ENCODE results near the gene ADD2. TPM values are rescaled to one million over a fixed set of nuclear protein-coding genes. Genes with fewer than 3 reads are reported as not detected.

The ADD2 gene
- total RNA-seq, 2 experiments from 2014 or later: 4.4 to 6.4 TPM

GRCh38 chr2:70777450-70777849 lies 9.4 kb upstream of the ADD2 start:
- Mint-ChIP-seq H3K27ac (no peak overlapping the region), H3K4me1 (ENCODE audit: low read depth) (no peaks in the 10 kb centered on the region), H3K36me3 (ENCODE audit: low read depth) (no peaks in the 10 kb centered on the region), H3K4me3 (no peak overlapping the region), H3K9me3 (no peaks in the 10 kb centered on the region), H3K27me3 (peaks cover 39% of the 10 kb centered on the region)
- ChIA-PET POLR2A (no interaction called here), CTCF (no interaction called here)
- intact Hi-C loops (cut with DNase I, micrococcal nuclease): no loop called here
- DNase-seq: no peak
- Histone ChIP-seq H3K9me3 (ENCODE audit: control insufficient read depth in 1 of 2, insufficient read depth in 1 of 2, low read length in 2 of 2) (no peaks in the 10 kb centered on the region), H3K27me3 (ENCODE audit: control insufficient read depth in 1 of 2, insufficient read depth in 2 of 2, low read length in 2 of 2) (peaks cover 15 to 16% of the 10 kb centered on the region in 2 experiments), H3K4me3 (ENCODE audit: low read length) (no peak overlapping the region), H3K27ac (ENCODE audit: low read depth in 1 of 2, low read length in 2 of 2) (no peak overlapping the region), H3K4me1 (ENCODE audit: insufficient read depth, low read length) (no peaks in the 10 kb centered on the region), H3K36me3 (ENCODE audit: insufficient read depth, low read length) (no peaks in the 10 kb centered on the region)
- no peak for TF ChIP-seq CTCF (IDR thresholded peaks at IDR 0.05)
- no peak for ATAC-seq (ENCODE audit: poor library complexity)

GRCh38 chr2:70776266-70776665 lies 8.3 kb upstream of the ADD2 start:
- intact Hi-C loops (cut with DNase I, micrococcal nuclease): no loop called here

GRCh38 chr2:70775141-70775540 lies 7.1 kb upstream of the ADD2 start:
- Histone ChIP-seq H3K27me3 (ENCODE audit: control insufficient read depth in 1 of 2, insufficient read depth in 2 of 2, low read length in 2 of 2) (peaks cover 16 to 24% of the 10 kb centered on the region in 2 experiments), H3K9me3 (ENCODE audit: control insufficient read depth in 1 of 2, insufficient read depth in 1 of 2, low read length in 2 of 2) (no peaks in the 10 kb centered on the region), H3K27ac (ENCODE audit: low read depth in 1 of 2, low read length in 2 of 2) (no peak overlapping the region), H3K36me3 (ENCODE audit: insufficient read depth, low read length) (no peaks in the 10 kb centered on the region), H3K4me1 (ENCODE audit: insufficient read depth, low read length) (no peaks in the 10 kb centered on the region), H3K4me3 (ENCODE audit: low read length) (no peak overlapping the region)
- POLR2A ChIA-PET: no interaction called here
- Mint-ChIP-seq H3K9me3 (no peaks in the 10 kb centered on the region), H3K4me1 (ENCODE audit: low read depth) (no peaks in the 10 kb centered on the region), H3K36me3 (ENCODE audit: low read depth) (no peaks in the 10 kb centered on the region), H3K27ac (no peak overlapping the region), H3K27me3 (peaks cover 57% of the 10 kb centered on the region), H3K4me3 (no peak overlapping the region)
- CTCF ChIA-PET: no interaction called here
- intact Hi-C loops (cut with DNase I, micrococcal nuclease): no loop called here
- no peak for TF ChIP-seq CTCF (IDR thresholded peaks at IDR 0.05)
- ATAC-seq (ENCODE audit: poor library complexity): no peak
- DNase-seq: no peak

More at GRCh38 chr2:70776266-70776665, 8.3 kb upstream of the ADD2 start:
- no peaks in the 10 kb centered on the region for H3K36me3 ChIP-seq (ENCODE audit: insufficient read depth, low read length)
- no peak for TF ChIP-seq CTCF (IDR thresholded peaks at IDR 0.05)
- ATAC-seq (ENCODE audit: poor library complexity) (no peak), DNase-seq (no peak)
- CTCF ChIA-PET: no interaction called here
- Mint-ChIP-seq H3K36me3 (ENCODE audit: low read depth) (no peaks in the 10 kb centered on the region), H3K4me3 (no peak overlapping the region), H3K4me1 (ENCODE audit: low read depth) (no peaks in the 10 kb centered on the region), H3K27ac (no peak overlapping the region), H3K9me3 (no peaks in the 10 kb centered on the region), H3K27me3 (peaks cover 49% of the 10 kb centered on the region)
- H3K27ac ChIP-seq (ENCODE audit: low read depth in 1 of 2, low read length in 2 of 2): no peak overlapping the region
- H3K9me3 ChIP-seq (ENCODE audit: control insufficient read depth in 1 of 2, insufficient read depth in 1 of 2, low read length in 2 of 2): no peaks in the 10 kb centered on the region
- H3K4me3 ChIP-seq (ENCODE audit: low read length): no peak overlapping the region
- H3K27me3 ChIP-seq (ENCODE audit: control insufficient read depth in 1 of 2, insufficient read depth in 2 of 2, low read length in 2 of 2): peaks cover 16 to 24% of the 10 kb centered on the region in 2 experiments
- POLR2A ChIA-PET: no interaction called here
- H3K4me1 ChIP-seq (ENCODE audit: insufficient read depth, low read length): no peaks in the 10 kb centered on the region

All from CD4-positive, alpha-beta T cell (primary cell).